IPS-NIHi7 (cell line): ENCODE results near the gene ETV5.
"Not testable (repeated sequence)": the region's sequence is repeated elsewhere in the genome, so short reads cannot be mapped to it uniquely, and the experiment has no call there.

Source experiments
- DNase-seq: peaks from one replicate; pipeline ENCODE4 v3.0.0; 2012; ENCODE audit warnings: mixed read lengths; ENCODE audit errors: extremely low spot score

ETV5 gene

DNA sequence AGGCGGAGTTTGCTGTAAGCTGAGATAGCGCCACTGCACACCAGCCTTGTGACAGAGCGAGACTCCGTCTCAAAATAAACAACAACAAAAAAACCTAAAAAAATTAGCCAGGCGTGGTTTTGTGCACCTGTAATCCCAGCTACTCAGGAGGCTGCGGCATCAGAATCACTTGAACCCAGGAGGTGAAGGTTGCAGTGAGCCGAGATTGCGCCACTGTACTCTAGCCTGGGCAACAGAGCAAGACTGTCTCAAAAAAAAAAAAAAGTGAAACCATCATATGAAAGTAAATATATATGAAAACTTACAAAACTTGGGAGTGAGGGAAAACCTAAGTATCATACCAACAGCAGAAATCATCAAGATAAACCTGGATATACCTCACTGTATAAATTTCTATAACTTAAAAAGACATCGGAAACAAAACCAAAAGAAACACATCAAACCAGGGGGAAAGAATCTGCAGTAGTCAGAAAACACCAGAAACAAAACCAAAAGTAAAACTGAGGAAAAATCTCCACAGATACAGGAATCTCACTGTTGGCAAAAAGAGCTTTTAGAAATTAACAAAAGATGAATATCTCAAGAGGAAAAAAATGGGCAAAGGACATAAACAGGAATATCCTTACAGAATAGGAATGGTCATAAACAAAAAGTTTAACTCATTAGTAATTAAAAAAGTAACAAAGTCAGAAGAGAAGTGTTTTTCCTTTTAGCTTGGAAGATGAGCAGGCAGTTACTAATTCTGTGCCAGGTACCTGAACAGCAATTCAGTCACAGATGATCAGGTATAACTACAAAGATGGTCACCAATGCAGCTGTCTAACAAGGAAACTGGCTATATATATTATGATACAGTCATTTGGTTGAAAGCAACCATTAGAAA is 41.3 kb downstream of the ETV5 start:
- DNase-seq = no peak

DNA sequence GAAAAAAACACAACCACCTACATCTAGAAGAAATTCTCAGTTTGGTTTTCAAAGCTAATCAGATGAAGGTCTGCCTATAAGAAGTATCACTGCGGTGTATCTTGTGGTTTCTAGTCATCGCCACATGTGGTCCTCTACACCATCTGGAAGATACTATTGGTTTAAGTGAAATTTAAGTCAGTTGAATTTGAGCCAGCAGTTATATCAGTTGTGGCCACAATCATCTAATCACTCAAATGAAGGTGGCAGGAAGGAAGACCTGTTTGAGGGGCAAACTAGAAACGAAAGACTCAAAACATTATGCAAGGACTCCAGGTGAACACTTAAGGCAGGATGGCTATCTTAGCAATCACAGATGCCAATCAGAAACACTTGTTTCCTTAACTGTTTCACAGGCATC is 48.7 kb downstream of the ETV5 start:
- DNase-seq = no peak

DNA sequence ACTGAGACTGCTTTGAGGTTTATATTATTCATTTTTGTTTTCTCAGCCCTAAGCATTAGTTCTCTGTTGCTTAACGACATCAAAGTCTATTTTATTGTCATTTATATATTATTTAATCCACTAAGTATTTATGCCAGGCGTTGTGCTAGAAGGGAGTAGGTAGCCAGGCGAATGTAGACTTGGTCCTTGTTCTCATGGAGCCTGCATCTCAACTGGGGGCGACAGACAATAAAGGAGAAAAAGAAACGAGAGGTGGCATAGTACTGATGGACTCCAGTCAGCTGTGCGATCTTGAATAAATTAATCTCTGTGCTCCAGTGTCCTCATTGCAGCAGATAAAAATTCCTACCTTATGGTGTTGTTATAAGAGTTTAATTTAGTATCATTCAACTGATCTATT is 49.7 kb downstream of the ETV5 start:
- no peak for DNase-seq

DNA sequence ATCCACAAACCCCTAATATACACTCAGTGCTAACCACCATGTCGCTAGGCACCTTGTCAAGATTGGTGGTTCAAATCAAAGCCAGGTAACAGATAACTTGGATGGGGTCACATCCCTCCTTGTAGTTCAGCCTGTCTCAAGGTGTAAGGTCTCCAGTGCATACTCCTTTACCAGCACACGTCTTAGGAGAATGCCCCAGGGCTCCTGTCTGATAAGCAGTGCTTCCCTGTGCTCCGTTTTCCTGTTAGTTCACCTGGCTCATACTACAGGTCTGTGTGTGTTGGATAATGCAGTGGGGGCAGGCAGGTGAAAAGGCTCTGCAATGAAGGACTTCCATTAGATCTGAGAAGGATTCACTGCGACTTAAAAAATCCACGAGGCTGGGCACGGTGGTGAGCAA is 50.7 kb downstream of the ETV5 start:
- DNase-seq = no peak

DNA sequence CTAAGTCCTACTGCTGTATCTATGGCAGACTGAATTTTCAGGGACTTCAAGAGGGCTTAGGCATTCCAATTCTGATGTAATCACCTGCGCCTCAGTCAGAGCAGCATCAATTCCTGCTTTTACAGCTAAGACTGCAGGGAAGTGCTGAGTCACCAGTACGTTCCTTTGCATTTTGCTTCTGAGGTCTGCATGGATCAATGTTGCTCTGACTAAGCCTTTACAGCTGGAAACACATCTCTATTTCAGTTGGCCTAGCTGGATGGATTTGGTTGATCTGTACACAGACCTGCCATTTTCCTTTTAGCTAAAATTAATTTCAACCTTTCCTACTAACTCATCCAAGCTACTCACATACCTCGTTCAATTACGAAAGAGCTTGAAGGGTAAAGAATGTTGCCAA is 51.3 kb downstream of the ETV5 start:
- DNase-seq = peak; percentile 62

GRCh38 chr3:186054792-186055352 is 54.0 kb downstream of the ETV5 start:
- DNase-seq = no peak

DNA sequence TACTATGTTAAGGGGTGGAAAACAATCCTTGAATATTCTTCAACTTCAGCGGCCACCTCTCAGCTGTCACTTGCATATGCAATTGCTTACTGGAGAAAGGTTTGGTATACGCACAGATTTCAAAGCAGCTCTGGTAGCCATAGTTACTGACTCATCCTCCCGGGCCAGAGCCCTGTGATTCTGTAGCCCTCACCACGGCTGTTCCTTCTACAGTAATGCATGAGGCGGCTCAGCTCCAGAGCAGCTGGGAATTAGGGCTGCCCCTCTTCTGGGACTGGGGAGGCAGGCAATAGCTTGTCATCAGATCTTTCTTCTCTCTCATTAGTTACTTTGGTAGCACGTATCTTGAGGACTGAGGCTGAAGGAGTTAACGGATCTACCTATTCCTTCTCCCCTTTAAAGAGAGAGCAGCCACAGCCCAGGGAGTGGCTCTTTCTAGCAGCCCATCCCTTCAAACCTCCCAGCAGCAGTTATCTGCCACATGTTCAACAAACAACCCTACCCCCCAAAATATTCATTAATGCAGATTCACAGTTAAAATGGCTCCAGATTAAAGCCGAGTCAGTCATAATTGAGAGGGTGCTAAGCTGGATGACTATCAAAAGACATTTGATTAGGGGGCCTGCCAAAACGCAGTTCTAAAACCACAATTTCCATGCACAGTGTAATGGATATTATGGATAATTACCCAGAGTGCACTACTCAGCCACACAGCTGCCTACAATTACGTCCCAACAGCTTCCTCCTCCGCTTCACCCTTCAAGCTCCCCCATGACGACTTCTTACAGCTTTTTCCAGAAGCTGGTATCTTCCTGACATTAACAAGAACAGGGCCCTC is 54.7 kb downstream of the ETV5 start:
- DNase-seq = peak; percentile 39

- DNase-seq = no peak
These were observed 56.6 kb downstream of the ETV5 start for GRCh38 chr3:186052096-186052840.

- DNase-seq = no peak
These were observed 59.9 kb downstream of the ETV5 start for GRCh38 chr3:186049001-186049400.

DNA sequence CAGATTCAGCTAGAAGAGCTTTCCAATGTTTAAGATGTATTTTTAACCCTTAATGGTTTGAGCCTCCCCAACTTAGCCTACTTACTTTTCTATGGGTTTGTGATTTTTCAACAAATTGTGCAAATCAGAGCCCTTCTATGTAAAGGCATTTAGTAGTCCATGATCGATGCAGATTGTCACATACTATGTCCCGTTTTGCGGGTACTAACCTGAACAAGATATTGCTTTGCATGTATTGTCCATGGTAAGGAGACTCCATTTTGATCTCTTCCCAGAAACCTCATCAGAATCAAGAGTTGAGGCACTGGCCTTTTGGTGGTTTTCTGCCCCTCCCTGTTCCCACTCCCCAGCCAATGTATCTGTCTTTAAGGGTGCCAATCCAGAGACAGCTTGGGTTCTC is 60.8 kb downstream of the ETV5 start:
- no peak for DNase-seq

DNA sequence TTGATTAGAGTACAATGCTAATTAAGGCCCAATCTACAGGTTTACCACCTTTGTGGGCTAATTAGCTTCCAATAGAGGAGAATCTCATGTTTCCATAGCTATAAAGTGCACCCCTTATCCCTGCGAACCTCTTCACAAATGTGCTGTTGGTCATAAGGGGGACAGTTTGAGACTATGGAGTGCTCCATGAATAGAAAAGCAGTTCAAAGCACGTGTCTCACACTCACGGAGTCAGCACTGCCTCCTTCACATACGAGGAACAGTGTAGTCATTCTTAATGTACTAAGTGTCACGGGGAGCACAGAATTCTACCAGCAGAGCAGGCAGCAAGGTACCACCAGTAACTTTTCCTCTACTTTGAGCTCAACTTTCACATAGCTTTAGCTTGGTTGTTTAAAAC is 62.1 kb downstream of the ETV5 start:
- DNase-seq = no peak

DNA sequence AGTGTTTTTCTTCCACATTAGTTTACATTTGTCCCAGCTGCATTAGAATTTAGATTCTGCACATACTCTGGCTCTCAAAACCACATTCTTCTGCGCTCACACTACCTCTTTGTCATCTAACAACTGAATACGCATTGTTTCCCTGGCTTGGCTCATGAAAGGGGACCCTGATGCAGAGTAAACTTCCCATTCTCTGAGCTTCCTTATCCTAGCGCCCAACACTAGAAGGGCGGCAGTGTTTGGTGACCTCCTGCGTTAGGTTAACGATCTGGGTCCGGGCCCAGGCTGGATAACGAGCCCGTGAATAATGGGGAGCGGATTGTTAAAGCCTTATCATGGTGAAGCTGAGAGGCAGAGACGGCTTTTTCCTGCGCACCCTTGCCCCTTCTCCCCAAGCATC is 63.9 kb downstream of the ETV5 start:
- no peak for DNase-seq

DNA sequence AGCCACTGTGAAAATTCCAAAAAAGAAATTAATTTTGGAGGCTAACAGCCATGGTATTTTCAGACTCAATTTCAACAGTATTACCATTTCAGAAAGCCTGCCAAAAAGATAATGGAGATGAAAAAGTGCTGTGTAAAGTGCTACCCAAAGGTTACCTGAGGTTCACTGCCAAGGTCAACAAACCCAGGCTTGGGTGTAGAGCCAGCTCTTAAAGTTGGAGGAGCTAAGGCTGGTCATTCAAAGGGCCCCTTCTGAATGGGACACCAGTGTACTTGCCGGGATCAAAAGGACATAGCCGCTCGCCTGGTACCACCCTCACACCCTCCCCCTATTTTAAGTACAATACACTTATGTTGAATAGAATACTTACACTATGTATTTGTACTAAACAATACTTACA is 64.5 kb downstream of the ETV5 start:
- no peak for DNase-seq

DNA sequence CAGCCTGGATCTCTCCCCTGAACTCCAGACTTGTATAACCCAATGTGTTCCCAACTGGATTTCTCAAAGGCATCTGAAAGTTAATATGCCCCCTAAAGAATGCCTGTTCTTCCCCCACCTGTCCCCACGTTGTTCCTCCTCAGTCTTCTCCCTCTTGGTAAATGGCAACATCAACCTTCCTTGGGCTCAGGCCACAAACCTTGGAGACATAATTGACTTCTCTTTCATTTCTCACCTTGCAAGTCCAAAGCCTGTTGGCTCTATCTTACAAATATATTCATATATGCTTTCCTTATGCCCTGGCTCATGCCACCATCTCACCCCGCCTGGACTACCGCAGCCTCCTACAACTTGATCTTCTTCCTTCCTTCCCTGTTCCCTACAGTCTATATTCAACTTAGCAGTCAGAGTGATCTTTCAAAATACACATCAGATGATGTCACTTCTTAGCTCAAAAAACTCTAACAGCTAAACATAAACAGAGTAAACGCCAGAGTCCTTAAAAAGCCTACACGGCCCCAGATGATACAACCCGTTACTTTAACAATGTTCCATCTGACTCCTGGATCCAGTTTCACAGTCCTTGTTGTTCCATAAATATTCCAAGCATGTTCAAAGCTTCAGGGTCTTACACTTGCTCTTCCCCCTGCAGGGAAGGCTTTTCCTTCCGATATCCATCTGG is 66.2 kb downstream of the ETV5 start:
- DNase-seq = no peak

GRCh38 chr3:186042036-186042435 is 66.9 kb downstream of the ETV5 start:
- no peak for DNase-seq

DNA sequence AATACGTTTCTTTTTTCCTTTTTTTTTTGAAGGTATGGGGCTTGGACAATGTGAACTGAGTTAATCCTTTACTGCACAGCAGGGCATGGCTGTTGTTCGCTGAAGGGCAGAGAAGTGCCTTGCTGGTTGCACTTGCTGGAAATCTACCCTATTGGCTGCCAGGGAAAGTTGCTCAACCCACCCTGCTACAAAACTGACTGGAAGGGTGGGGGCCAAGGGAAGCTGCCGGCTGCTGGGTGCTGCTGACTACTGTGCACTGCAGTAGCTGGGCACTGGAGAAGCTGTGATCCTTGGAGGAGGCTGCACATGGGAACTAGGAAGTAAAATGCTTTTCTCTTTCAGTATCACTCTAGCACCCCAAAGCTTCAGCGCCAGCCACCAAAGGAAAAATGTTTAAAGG is 70.5 kb downstream of the ETV5 start:
- DNase-seq = no peak

DNA sequence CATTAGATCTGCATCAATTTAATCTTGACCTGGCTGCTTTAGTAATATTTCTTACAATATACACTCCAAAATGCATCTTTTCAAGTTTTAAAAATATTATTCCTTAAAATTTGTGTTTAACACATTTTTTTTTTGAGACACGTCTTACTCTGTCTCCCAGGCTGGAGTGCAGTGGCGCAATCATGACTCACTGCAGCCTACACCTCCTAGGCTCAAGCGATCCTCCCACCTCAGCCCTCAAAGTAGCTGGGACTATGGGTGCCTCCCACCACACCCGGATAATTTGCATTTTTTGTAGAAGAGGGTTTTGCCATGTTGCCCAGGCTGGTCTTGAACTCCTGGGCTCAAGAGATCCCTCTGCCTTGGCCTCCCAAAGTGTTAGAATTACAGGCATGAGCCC is 73.6 kb downstream of the ETV5 start:
- no peak for DNase-seq

GRCh38 chr3:186032321-186032720 is 76.6 kb downstream of the ETV5 start:
- DNase-seq = no peak

DNA sequence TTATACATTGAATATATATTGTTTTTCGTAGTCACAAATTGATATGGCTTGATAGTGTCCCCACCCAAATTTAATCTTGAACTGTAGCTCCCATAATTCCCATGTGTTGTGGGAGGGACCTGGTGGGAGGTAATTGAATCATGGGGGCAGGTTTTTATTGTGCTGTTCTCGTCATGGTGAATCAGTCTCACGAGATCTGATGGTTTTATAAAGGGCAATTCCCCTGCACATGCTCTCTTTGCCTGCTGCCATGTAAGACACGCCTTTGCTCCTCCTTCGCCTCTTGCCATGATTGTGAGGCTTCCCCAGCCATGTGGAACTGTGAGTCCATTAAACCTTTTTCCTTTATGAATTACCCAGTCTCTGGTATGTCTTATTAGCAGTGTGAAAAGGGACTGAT is 82.9 kb downstream of the ETV5 start:
- not testable (repeated sequence) for DNase-seq

GRCh38 chr3:186025161-186025560 is 83.7 kb downstream of the ETV5 start:
- no peak for DNase-seq

DNA sequence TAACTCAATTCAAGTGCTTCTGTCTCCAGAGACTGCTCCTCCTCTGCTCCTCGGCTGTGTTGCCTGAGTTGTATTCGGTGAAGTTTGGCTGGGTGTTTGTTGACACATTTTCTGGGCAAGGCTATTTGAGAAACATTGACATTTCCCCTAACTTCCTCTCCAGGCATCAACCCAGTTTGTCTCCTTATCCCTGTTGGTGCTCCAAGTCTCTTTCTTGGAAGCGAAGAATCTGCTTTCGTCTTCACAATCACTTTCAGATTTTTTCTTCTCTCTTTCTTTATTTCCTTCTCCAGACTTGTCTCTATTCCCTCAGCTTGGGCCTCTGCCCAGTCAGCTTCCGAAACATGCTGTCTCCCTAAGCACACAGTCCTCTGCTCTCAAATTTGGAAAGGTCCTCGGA is 84.7 kb downstream of the ETV5 start:
- no peak for DNase-seq
